HuH-7.5 (cell line): ENCODE results near the gene PLCB4.

Experiments used
- DNase-seq: peaks from one replicate; pipeline ENCODE4 v3.0.0; 2011; ENCODE audit warnings: low spot score

The PLCB4 gene

GRCh38 chr20:9061434-9061833 lies 7.5 kb upstream of the PLCB4 start:
- DNase-seq, result no peak

- DNase-seq, result no peak
Measured at GRCh38 chr20:9062066-9062465, 6.8 kb upstream of the PLCB4 start.

GRCh38 chr20:9066191-9066590 lies 2.7 kb upstream of the PLCB4 start:
- DNase-seq, result no peak

GRCh38 chr20:9068233-9068801 lies 570 bp upstream of the PLCB4 start:
- peak; percentile 60 for DNase-seq

GRCh38 chr20:9070304-9070703 lies 1.4 kb downstream of the PLCB4 start:
- no peak for DNase-seq

GRCh38 chr20:9071976-9072726 lies 3.3 kb downstream of the PLCB4 start:
- no peak for DNase-seq

- DNase-seq, result no peak
Measured at GRCh38 chr20:9072861-9073500, 4.1 kb downstream of the PLCB4 start.

GRCh38 chr20:9075264-9076095 lies 6.6 kb downstream of the PLCB4 start:
- no peak for DNase-seq

- no peak for DNase-seq
Measured at GRCh38 chr20:9076440-9076839, 7.6 kb downstream of the PLCB4 start.

- DNase-seq, result no peak
Measured at GRCh38 chr20:9078826-9079731, 10.2 kb downstream of the PLCB4 start.

- DNase-seq, result no peak
Measured at GRCh38 chr20:9081423-9081966, 12.6 kb downstream of the PLCB4 start.

GRCh38 chr20:9082741-9083140 lies 13.9 kb downstream of the PLCB4 start:
- DNase-seq, result no peak

- DNase-seq, result no peak
Measured at GRCh38 chr20:9087531-9088217, 18.8 kb downstream of the PLCB4 start.

- DNase-seq, result no peak
Measured at GRCh38 chr20:9088556-9088955, 19.7 kb downstream of the PLCB4 start.

GRCh38 chr20:9092113-9092512 lies 23.2 kb downstream of the PLCB4 start:
- no peak for DNase-seq

- DNase-seq, result no peak
Measured at GRCh38 chr20:9092655-9093054, 23.8 kb downstream of the PLCB4 start.

GRCh38 chr20:9093218-9093957 lies 24.5 kb downstream of the PLCB4 start:
- DNase-seq, result no peak

- no peak for DNase-seq
Measured at GRCh38 chr20:9099372-9099771, 30.5 kb downstream of the PLCB4 start.

- no peak for DNase-seq
Measured at GRCh38 chr20:9100691-9101090, 31.8 kb downstream of the PLCB4 start.

- no peak for DNase-seq
Measured at GRCh38 chr20:9102456-9102855, 33.6 kb downstream of the PLCB4 start.
